ENCODE measurements around the gene ALKBH6.
A peak's percentile ranks its signal among the peaks of the same experiment; 100 is the strongest.
"Not testable (repeated sequence)": the region's sequence is repeated elsewhere in the genome, so short reads cannot be mapped to it uniquely, and the experiment has no call there.

The ALKBH6 gene

GRCh38 chr19:35992907-35993765, 20.9 kb downstream of the ALKBH6 start:
- DNase-seq (ENCODE audit: low spot score): no peak

GRCh38 chr19:35991731-35992450, 22.1 kb downstream of the ALKBH6 start:
- peak; percentile 63 for DNase-seq (ENCODE audit: low spot score)

- no peak for DNase-seq (ENCODE audit: low spot score)
Measured at GRCh38 chr19:35990771-35991730, 23.0 kb downstream of the ALKBH6 start.

- no peak for DNase-seq (ENCODE audit: low spot score)
Measured at GRCh38 chr19:35990156-35990555, 23.9 kb downstream of the ALKBH6 start.

GRCh38 chr19:35988824-35989223, 25.2 kb downstream of the ALKBH6 start:
- no peak for DNase-seq (ENCODE audit: low spot score)

GRCh38 chr19:35987571-35987896, 26.5 kb downstream of the ALKBH6 start:
- DNase-seq (ENCODE audit: low spot score): no peak

- DNase-seq (ENCODE audit: low spot score): peak; percentile 85
Measured at GRCh38 chr19:35986664-35987570, 27.1 kb downstream of the ALKBH6 start.

GRCh38 chr19:35986111-35986510, 27.9 kb downstream of the ALKBH6 start:
- DNase-seq (ENCODE audit: low spot score): no peak

- DNase-seq (ENCODE audit: low spot score): no peak
Measured at GRCh38 chr19:35983177-35983576, 30.8 kb downstream of the ALKBH6 start.

GRCh38 chr19:35980997-35981396, 33.0 kb downstream of the ALKBH6 start:
- DNase-seq (ENCODE audit: low spot score): not testable (repeated sequence)

GRCh38 chr19:35978832-35979365, 35.1 kb downstream of the ALKBH6 start:
- DNase-seq (ENCODE audit: low spot score): no peak

GRCh38 chr19:35978271-35978670, 35.7 kb downstream of the ALKBH6 start:
- DNase-seq (ENCODE audit: low spot score): no peak

GRCh38 chr19:35977446-35978222, 36.4 kb downstream of the ALKBH6 start:
- DNase-seq (ENCODE audit: low spot score): peak; percentile 96

GRCh38 chr19:35975608-35976214, 38.3 kb downstream of the ALKBH6 start:
- no peak for DNase-seq (ENCODE audit: low spot score)

GRCh38 chr19:35973487-35973886, 40.5 kb downstream of the ALKBH6 start:
- no peak for DNase-seq (ENCODE audit: low spot score)

- no peak for DNase-seq (ENCODE audit: low spot score)
Measured at GRCh38 chr19:35966771-35967170, 47.2 kb downstream of the ALKBH6 start.

GRCh38 chr19:35963514-35963913, 50.5 kb downstream of the ALKBH6 start:
- DNase-seq (ENCODE audit: low spot score): no peak

GRCh38 chr19:35960432-35960972, 53.5 kb downstream of the ALKBH6 start:
- no peak for DNase-seq (ENCODE audit: low spot score)

GRCh38 chr19:35959968-35960320, 54.1 kb downstream of the ALKBH6 start:
- DNase-seq (ENCODE audit: low spot score): no peak

Measured in D341Med (cell line).